K562 (cell line): Measurements from ENCODE around the gene ASPRV1. TPM values are rescaled to one million over a fixed set of nuclear protein-coding genes. Genes with fewer than 3 reads are reported as not detected.

Experiments used
- CEBPG ChIP-seq, 3 experiments: fragments of 200-800 bp in 1 of 3; sonication (Bioruptor generic) in 1 of 3; sonication (generic) in 1 of 3; formaldehyde crosslinking in 1 of 3; IDR thresholded peaks in 2 of 3; conservative IDR thresholded peaks in 1 of 3; 2 replicates each; pipeline versions ENCODE4 v1.6.1 to v1.8.0; 2016 to 2022; ENCODE audit warnings: missing compliant biosample characterization in 2 of 3, missing genetic modification characterization in 2 of 3, mild to moderate bottlenecking in 1 of 3, missing genetic modification reagents in 1 of 3
- FOSL1 ChIP-seq: fragments of 200-800 bp; sonication (Bioruptor generic); conservative IDR thresholded peaks from 2 replicates; pipeline ENCODE4 v1.6.1; 2016; ENCODE audit warnings: missing genetic modification characterization, missing compliant biosample characterization
- GABPA ChIP-seq: fragments of 200-800 bp; sonication (Bioruptor generic); conservative IDR thresholded peaks from 2 replicates; pipeline ENCODE4 v1.6.1; 2016; ENCODE audit warnings: low read depth, missing genetic modification characterization, missing compliant biosample characterization
- HLTF ChIP-seq: fragments of 450-650 bp; IDR thresholded peaks from 2 replicates; pipeline ENCODE4 v1.6.1; 2016
- JUND ChIP-seq, 2 experiments: IDR thresholded peaks; 2 replicates in 1 of 2; 3 replicates in 1 of 2; pipeline ENCODE4 v1.6.1; 2011; ENCODE audit warnings: borderline replicate concordance in 2 of 2, low read depth in 2 of 2, low read length in 2 of 2, improper control_type of control experiment in 1 of 2, missing biosample characterization in 1 of 2, missing genetic modification characterization in 1 of 2, missing genetic modification reagents in 1 of 2
- NFXL1 ChIP-seq: fragments of 450-650 bp; formaldehyde crosslinking; IDR thresholded peaks from 2 replicates; pipeline ENCODE4 v1.4.0; 2021; ENCODE audit warnings: mild to moderate bottlenecking
- NR2C1 ChIP-seq, 2 experiments: fragments of 450-650 bp; IDR thresholded peaks; 2 replicates each; pipeline ENCODE4 v1.6.1; 2017; ENCODE audit warnings: mild to moderate bottlenecking in 2 of 2, antibody characterized with exemption in 1 of 2, inconsistent platforms in 1 of 2, missing compliant biosample characterization in 1 of 2, missing genetic modification characterization in 1 of 2
- POLR2B ChIP-seq: fragments of 450-650 bp; IDR thresholded peaks from 2 replicates; pipeline ENCODE4 v1.6.1; 2018; ENCODE audit warnings: low read depth; ENCODE audit not compliant: partially characterized antibody
- SMARCA4 ChIP-seq: fragments of 450-650 bp; IDR thresholded peaks from 2 replicates; pipeline ENCODE4 v1.6.1; 2016
- ZNF324 ChIP-seq: fragments of 250-450 bp; sonication (Bioruptor Pico); IDR thresholded peaks from 2 replicates; pipeline ENCODE4 v1.4.0; 2020; ENCODE audit warnings: mild to moderate bottlenecking
- ZNF785 ChIP-seq: fragments of 250-450 bp; sonication (Bioruptor Pico); IDR thresholded peaks from 2 replicates; pipeline ENCODE4 v1.4.0; 2020; ENCODE audit warnings: mild to moderate bottlenecking
- polyA plus RNA-seq, 8 experiments: library from polyadenylated mRNA; depleted of rRNA in 4 of 8; stranded (reverse) in 5 of 8; unstranded in 3 of 8; fragments of >200 nt; fragmentation: Nextera tagmentation in 2 of 8; fragmentation: Illumina TruSeq in 1 of 8; extraction: Ambion mirVana in 2 of 8; extraction: Trizol in 1 of 8; gene quantifications; 2 replicates each; pipeline versions ENCODE4 v1.2.1 to v1.2.3, GENCODE V29; 2011 to 2014; ENCODE audit warnings: inconsistent platforms in 1 of 8, missing spikeins in 1 of 8
- total RNA-seq, 7 experiments: library from RNA; depleted of rRNA in 6 of 7; stranded (reverse); fragments of >200 nt in 6 of 7; fragmentation: Illumina TruSeq in 2 of 7; extraction: Trizol in 2 of 7; gene quantifications; 2 replicates each; pipeline versions ENCODE4 v1.2.1 to v1.2.3, GENCODE V29; 2011 to 2021; ENCODE audit warnings: low replicate concordance in 1 of 7
- TF ChIP-seq, protein P1 (sequence below): sonication (generic); formaldehyde crosslinking; IDR thresholded peaks from 2 replicates; pipeline ENCODE4 v1.8.0; 2023; ENCODE audit warnings: mild to moderate bottlenecking, missing genetic modification reagents
- TF ChIP-seq, protein P2 (sequence below), 3 experiments: fragments of 200-800 bp in 1 of 3; fragments of 250-450 bp in 1 of 3; fragments of 450-650 bp in 1 of 3; sonication (Bioruptor Pico) in 1 of 3; sonication (Bioruptor generic) in 1 of 3; formaldehyde crosslinking in 1 of 3; IDR thresholded peaks; 2 replicates each; pipeline versions ENCODE4 v1.6.1 to v1.8.0; 2016 to 2022; ENCODE audit warnings: mild to moderate bottlenecking in 2 of 3, missing genetic modification characterization in 2 of 3, missing compliant biosample characterization in 1 of 3, moderate library complexity in 1 of 3
- TF ChIP-seq, protein P3 (sequence below): sonication (generic); IDR thresholded peaks from 2 replicates; pipeline ENCODE4 v1.6.1; 2016

ASPRV1 gene
- total and polyA plus RNA-seq, 9 of the 15 experiments (the other 6 are each of a cell fraction or from before 2014, with no cell fraction given) = 0.17 to 0.72 (median 0.47) TPM; not detected in 1

DNA sequence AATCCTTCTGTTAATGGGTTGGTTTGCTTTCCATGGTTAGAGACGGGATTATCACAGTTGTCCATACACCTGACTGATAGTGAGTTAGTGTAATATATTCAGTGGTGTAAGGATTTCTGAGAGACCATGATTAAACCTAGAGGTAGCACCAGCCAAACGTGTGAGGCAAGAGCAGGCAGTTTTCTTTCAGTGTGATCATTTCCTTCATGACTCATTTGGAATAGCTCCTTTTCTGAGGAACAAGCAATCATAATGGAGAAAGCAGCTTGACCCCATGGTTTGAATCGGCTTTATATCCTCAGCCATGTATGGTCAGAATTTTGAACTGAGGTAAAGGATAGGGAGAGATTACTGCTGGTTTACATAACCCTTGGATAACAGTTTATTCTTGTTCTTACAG lies 43.6 kb downstream of the ASPRV1 start (continued):
- TF ChIP-seq, protein P1, sequence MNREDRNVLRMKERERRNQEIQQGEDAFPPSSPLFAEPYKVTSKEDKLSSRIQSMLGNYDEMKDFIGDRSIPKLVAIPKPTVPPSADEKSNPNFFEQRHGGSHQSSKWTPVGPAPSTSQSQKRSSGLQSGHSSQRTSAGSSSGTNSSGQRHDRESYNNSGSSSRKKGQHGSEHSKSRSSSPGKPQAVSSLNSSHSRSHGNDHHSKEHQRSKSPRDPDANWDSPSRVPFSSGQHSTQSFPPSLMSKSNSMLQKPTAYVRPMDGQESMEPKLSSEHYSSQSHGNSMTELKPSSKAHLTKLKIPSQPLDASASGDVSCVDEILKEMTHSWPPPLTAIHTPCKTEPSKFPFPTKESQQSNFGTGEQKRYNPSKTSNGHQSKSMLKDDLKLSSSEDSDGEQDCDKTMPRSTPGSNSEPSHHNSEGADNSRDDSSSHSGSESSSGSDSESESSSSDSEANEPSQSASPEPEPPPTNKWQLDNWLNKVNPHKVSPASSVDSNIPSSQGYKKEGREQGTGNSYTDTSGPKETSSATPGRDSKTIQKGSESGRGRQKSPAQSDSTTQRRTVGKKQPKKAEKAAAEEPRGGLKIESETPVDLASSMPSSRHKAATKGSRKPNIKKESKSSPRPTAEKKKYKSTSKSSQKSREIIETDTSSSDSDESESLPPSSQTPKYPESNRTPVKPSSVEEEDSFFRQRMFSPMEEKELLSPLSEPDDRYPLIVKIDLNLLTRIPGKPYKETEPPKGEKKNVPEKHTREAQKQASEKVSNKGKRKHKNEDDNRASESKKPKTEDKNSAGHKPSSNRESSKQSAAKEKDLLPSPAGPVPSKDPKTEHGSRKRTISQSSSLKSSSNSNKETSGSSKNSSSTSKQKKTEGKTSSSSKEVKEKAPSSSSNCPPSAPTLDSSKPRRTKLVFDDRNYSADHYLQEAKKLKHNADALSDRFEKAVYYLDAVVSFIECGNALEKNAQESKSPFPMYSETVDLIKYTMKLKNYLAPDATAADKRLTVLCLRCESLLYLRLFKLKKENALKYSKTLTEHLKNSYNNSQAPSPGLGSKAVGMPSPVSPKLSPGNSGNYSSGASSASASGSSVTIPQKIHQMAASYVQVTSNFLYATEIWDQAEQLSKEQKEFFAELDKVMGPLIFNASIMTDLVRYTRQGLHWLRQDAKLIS = peak; percentile 28; the same call in 1 of the 2 replicates
- TF ChIP-seq NFXL1 (CRISPR knock-in tag) (0 out of 2 replicates have a peak, but pooled peaks have one; percentile 27), FOSL1 (tag) (peak; percentile 83), GABPA (tag) (peak; percentile 9; the same call in 1 of the 2 replicates), ZNF785 (CRISPR knock-in tag) (no peak), CEBPG (CRISPR knock-in tag; IDR thresholded peaks at IDR 0.05) (peak; percentile 53; the same call in 1 of the 2 replicates), CEBPG (tag; conservative IDR thresholded peaks at IDR 0.05 in 1 of 2, IDR thresholded peaks at IDR 0.05 in 1 of 2) (peak; percentile 43 to 87; a peak in 3 of 4 replicates), SMARCA4 (peak; percentile 10; the same call in 1 of the 2 replicates), HLTF (no peak), NR2C1 (IDR thresholded peaks at IDR 0.05) (no peak), NR2C1 (tag; IDR thresholded peaks at IDR 0.05) (peak; percentile 31; the same call in 1 of the 2 replicates), ZNF324 (CRISPR knock-in tag) (no peak), JUND (IDR thresholded peaks at IDR 0.05; ENCODE audit: borderline replicate concordance, low read depth, low read length) (peak; percentile 69), JUND (tag; IDR thresholded peaks at IDR 0.05; ENCODE audit: borderline replicate concordance, low read depth, low read length) (no peak), POLR2B (no peak)
- TF ChIP-seq, protein P2, sequence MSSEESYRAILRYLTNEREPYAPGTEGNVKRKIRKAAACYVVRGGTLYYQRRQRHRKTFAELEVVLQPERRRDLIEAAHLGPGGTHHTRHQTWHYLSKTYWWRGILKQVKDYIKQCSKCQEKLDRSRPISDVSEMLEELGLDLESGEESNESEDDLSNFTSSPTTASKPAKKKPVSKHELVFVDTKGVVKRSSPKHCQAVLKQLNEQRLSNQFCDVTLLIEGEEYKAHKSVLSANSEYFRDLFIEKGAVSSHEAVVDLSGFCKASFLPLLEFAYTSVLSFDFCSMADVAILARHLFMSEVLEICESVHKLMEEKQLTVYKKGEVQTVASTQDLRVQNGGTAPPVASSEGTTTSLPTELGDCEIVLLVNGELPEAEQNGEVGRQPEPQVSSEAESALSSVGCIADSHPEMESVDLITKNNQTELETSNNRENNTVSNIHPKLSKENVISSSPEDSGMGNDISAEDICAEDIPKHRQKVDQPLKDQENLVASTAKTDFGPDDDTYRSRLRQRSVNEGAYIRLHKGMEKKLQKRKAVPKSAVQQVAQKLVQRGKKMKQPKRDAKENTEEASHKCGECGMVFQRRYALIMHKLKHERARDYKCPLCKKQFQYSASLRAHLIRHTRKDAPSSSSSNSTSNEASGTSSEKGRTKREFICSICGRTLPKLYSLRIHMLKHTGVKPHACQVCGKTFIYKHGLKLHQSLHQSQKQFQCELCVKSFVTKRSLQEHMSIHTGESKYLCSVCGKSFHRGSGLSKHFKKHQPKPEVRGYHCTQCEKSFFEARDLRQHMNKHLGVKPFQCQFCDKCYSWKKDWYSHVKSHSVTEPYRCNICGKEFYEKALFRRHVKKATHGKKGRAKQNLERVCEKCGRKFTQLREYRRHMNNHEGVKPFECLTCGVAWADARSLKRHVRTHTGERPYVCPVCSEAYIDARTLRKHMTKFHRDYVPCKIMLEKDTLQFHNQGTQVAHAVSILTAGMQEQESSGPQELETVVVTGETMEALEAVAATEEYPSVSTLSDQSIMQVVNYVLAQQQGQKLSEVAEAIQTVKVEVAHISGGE (CRISPR knock-in tag; IDR thresholded peaks at IDR 0.05) = no peak
- TF ChIP-seq, protein P3, sequence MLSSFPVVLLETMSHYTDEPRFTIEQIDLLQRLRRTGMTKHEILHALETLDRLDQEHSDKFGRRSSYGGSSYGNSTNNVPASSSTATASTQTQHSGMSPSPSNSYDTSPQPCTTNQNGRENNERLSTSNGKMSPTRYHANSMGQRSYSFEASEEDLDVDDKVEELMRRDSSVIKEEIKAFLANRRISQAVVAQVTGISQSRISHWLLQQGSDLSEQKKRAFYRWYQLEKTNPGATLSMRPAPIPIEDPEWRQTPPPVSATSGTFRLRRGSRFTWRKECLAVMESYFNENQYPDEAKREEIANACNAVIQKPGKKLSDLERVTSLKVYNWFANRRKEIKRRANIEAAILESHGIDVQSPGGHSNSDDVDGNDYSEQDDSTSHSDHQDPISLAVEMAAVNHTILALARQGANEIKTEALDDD = peak; percentile 30; the same call in 1 of the 2 replicates
